ENCODE data around the gene SETDB1.
A peak's percentile ranks its signal among the peaks of the same experiment; 100 is the strongest.

The SETDB1 gene

DNA sequence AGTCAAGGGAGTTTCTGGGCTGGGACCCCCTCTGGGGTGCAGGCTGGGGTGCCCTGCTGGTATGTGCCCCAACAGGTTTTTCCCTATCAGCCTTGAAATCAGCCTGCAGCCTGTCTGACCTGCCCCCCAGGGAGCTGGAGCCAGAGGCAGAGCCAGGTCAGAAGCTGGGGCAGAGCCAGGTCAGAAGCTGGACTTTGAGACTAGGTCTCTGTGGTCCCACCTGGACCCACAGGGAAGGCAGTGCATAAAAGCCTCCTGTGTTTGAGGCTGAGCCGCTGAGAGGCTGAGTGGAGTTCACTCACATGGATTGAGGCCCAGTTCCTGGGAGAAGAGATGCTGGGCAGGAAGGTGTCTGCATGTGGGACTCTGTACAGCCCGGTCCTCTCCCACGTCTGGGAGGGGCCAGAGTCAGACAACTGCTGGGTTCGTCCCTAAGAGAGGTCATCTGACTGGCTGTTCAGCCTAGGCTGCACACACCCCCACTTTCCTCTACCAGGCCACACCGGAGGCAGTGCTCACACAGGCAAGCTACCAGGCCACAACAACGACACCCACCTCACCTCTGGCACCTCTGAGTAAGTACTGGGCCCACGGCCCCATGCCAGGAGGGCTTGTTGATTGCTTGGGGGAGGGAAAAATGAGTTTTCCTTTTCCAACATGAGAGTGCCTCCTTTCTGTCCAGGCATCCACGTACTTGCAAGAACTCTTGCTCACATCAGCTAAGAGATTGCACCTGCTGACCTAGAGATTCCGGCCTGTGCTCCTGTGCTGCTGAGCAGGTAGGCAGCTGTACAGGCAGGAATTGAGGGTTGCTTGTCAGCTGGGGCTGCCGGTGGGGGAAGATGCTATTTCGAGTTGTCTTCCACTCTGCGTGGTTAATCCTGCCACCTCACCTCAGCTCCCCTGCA is 55.9 kb downstream of the SETDB1 start, which contains the start of gene ANXA9:
Gene ANXA9 (plus strand): TSS at position 488 of the 908 bp plus-strand sequence. CDS start 814 bp downstream, outside the sequence.
- Histone ChIP-seq H3K36me3 (ENCODE audit: insufficient read depth) (no peaks in the 10 kb centered on the region), H3K27ac (no peak within 1 kb of the TSS), H3K4me3 (IDR thresholded peaks at IDR 0.05; ENCODE audit: insufficient read depth, low read depth, low read length) (no peak within 1 kb of the TSS), H3K79me2 (ENCODE audit: insufficient read depth, low read depth) (no peaks in the 10 kb centered on the region), H3K4me1 (ENCODE audit: low read depth, poor library complexity, severe bottlenecking) (peaks cover 45% of the 10 kb centered on the region), H4K20me1 (ENCODE audit: insufficient read depth) (no peaks in the 10 kb centered on the region), H2AFZ (ENCODE audit: low read depth) (peak within 1 kb of the TSS; percentile 25), H3K27me3 (ENCODE audit: insufficient read depth, low read depth) (no peaks in the 10 kb centered on the region), H3K4me2 (peak within 1 kb of the TSS; percentile 27; the same call in 1 of the 2 replicates), H3K9ac (no peak within 1 kb of the TSS)
- TF ChIP-seq, protein P1, sequence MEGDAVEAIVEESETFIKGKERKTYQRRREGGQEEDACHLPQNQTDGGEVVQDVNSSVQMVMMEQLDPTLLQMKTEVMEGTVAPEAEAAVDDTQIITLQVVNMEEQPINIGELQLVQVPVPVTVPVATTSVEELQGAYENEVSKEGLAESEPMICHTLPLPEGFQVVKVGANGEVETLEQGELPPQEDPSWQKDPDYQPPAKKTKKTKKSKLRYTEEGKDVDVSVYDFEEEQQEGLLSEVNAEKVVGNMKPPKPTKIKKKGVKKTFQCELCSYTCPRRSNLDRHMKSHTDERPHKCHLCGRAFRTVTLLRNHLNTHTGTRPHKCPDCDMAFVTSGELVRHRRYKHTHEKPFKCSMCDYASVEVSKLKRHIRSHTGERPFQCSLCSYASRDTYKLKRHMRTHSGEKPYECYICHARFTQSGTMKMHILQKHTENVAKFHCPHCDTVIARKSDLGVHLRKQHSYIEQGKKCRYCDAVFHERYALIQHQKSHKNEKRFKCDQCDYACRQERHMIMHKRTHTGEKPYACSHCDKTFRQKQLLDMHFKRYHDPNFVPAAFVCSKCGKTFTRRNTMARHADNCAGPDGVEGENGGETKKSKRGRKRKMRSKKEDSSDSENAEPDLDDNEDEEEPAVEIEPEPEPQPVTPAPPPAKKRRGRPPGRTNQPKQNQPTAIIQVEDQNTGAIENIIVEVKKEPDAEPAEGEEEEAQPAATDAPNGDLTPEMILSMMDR (conservative IDR thresholded peaks at IDR 0.05; ENCODE audit: low read depth, low read length): no peak; the same call in 1 of the 2 replicates

DNA sequence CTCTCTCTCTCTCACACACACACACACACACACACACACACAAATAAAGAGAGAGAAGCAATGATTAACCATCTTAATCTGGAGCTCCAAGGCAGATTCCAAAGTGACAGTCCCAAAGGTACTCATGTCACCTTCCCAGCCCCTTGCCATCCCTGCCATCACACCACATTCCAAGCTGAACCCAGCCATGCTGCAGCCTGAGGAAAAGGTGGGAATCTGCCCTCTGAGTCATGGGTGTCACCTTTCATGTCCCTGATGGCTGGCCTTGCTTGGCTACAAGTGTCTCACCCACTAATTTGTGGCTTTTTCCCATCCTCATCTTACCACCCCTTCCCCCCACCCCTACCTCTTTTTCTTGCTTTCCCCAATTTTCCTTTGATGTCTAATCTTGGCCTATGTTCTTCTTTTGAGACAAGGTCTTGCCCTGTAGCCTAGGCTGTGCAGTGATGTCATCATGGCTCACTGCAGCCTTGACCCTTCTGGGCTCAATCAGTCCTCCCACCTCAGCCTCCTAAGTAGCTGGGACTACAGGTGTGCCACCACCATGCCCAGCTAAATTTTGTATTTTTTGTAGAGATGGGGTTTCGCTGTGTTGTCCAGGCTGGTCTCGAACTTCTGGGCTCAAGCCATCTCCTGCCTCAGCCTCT is 59.1 kb downstream of the SETDB1 start:
- Histone ChIP-seq H3K36me3 (ENCODE audit: insufficient read depth) (no peaks in the 10 kb centered on the region), H3K9ac (no peak overlapping the region), H3K4me3 (IDR thresholded peaks at IDR 0.05; ENCODE audit: insufficient read depth, low read depth, low read length) (no peak overlapping the region), H4K20me1 (ENCODE audit: insufficient read depth) (no peaks in the 10 kb centered on the region), H3K4me2 (no peak overlapping the region), H3K27me3 (ENCODE audit: insufficient read depth, low read depth) (no peaks in the 10 kb centered on the region), H3K27ac (no peak overlapping the region), H3K79me2 (ENCODE audit: insufficient read depth, low read depth) (no peaks in the 10 kb centered on the region), H2AFZ (ENCODE audit: low read depth) (no peak overlapping the region), H3K4me1 (ENCODE audit: low read depth, poor library complexity, severe bottlenecking) (peaks cover 16% of the 10 kb centered on the region)
- TF ChIP-seq, protein P1 (conservative IDR thresholded peaks at IDR 0.05; ENCODE audit: low read depth, low read length): no peak

DNA sequence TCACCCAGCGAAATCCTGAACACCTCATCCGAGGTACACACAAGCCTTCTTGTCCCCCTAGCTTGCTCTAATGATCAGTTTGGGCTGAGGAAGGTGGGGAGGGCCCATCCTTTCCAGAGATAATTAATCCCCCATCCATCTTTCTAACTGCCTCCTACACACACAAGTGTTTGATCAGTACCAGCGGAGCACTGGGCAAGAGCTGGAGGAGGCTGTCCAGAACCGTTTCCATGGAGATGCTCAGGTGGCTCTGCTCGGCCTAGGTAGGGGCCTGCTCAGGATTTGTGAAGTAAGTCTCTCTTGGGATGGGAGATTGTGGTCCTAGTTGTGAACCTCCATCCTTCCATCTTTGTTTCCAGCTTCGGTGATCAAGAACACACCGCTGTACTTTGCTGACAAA is 61.8 kb downstream of the SETDB1 start:
- Histone ChIP-seq H3K79me2 (ENCODE audit: insufficient read depth, low read depth) (no peaks in the 10 kb centered on the region), H3K27ac (no peak overlapping the region), H3K36me3 (ENCODE audit: insufficient read depth) (no peaks in the 10 kb centered on the region), H3K27me3 (ENCODE audit: insufficient read depth, low read depth) (no peaks in the 10 kb centered on the region), H2AFZ (ENCODE audit: low read depth) (no peak overlapping the region), H3K4me2 (no peak overlapping the region), H3K4me3 (IDR thresholded peaks at IDR 0.05; ENCODE audit: insufficient read depth, low read depth, low read length) (no peak overlapping the region), H3K4me1 (ENCODE audit: low read depth, poor library complexity, severe bottlenecking) (no peaks in the 10 kb centered on the region), H4K20me1 (ENCODE audit: insufficient read depth) (no peaks in the 10 kb centered on the region), H3K9ac (no peak overlapping the region)
- TF ChIP-seq, protein P1 (conservative IDR thresholded peaks at IDR 0.05; ENCODE audit: low read depth, low read length): no peak

DNA sequence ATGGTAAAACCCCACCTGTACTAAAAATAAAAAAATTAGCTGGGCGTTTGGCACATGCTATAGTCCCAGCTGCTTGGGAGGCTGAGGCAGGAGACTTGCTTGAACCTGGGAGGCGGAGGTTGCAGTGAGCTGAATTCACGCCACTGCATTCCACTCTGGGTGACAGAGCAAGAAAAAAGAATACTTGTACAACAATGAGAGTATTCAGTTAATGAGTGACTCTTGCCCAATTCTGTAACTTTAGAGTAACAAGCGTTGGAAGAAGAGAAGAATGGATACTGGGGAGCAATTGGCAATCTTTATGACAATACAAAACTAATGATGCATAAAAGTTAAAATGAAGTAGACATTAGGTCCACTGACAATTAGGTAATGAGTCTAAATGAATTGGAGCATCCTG is 66.5 kb downstream of the SETDB1 start:
- H3K4me3 ChIP-seq (IDR thresholded peaks at IDR 0.05; ENCODE audit: insufficient read depth, low read depth, low read length): no peak overlapping the region
- H4K20me1 ChIP-seq (ENCODE audit: insufficient read depth): no peaks in the 10 kb centered on the region
- no peak overlapping the region for H3K4me2 ChIP-seq
- peaks cover 18% of the 10 kb centered on the region for H3K4me1 ChIP-seq (ENCODE audit: low read depth, poor library complexity, severe bottlenecking)
- H3K79me2 ChIP-seq (ENCODE audit: insufficient read depth, low read depth): no peaks in the 10 kb centered on the region
- no peaks in the 10 kb centered on the region for H3K36me3 ChIP-seq (ENCODE audit: insufficient read depth)
- H3K27me3 ChIP-seq (ENCODE audit: insufficient read depth, low read depth): no peaks in the 10 kb centered on the region
- TF ChIP-seq, protein P1 (conservative IDR thresholded peaks at IDR 0.05; ENCODE audit: low read depth, low read length): no peak
- H3K9ac ChIP-seq: no peak overlapping the region
- H3K27ac ChIP-seq: no peak overlapping the region
- H2AFZ ChIP-seq (ENCODE audit: low read depth): no peak overlapping the region

Data from KMS-11 (cell line).